Measurements from ENCODE around the gene TRAF5. TPM values are rescaled to one million over a fixed set of nuclear protein-coding genes. Genes with fewer than 3 reads are reported as not detected.
A peak's percentile ranks its signal among the peaks of the same experiment; 100 is the strongest.

The TRAF5 gene
- total and polyA plus RNA-seq, 2 of the 4 experiments (the other 2 are of a cell fraction), result 10.0 to 14.7 TPM

GRCh38 chr1:211318576-211319280 lies 7.9 kb upstream of the TRAF5 start:
- Histone ChIP-seq H4K5ac (ENCODE audit: low read depth, low read length) (no peak overlapping the region), H3K27me3 (ENCODE audit: control insufficient read depth, insufficient read depth, low read length) (no peaks in the 10 kb centered on the region), H2AK9ac (replicated peaks; ENCODE audit: low read depth, low read length, poor library complexity) (no peak overlapping the region), H4K8ac (ENCODE audit: low read depth in 2 of 2, low read length in 2 of 2) (no peak overlapping the region), H3K18ac (ENCODE audit: low read depth, low read length) (no peak overlapping the region), H3K9ac (ENCODE audit: low read depth, low read length) (no peak overlapping the region), H2AK5ac (ENCODE audit: low read depth, low read length) (no peak overlapping the region), H3K9me1 (ENCODE audit: insufficient read depth, low read length) (no peaks in the 10 kb centered on the region), H3K4me3 (ENCODE audit: insufficient read depth, low read depth, low read length) (no peak overlapping the region), H4K20me1 (ENCODE audit: insufficient read depth, low read length) (no peaks in the 10 kb centered on the region), H3K14ac (replicated peaks; ENCODE audit: low read depth, low read length) (no peak overlapping the region), H2BK15ac (ENCODE audit: low read depth, low read length) (no peak overlapping the region), H3K4me1 (ENCODE audit: control insufficient read depth, insufficient read depth, low read length) (no peaks in the 10 kb centered on the region), H2BK20ac (ENCODE audit: low read depth, low read length) (no peak overlapping the region), H3K4ac (ENCODE audit: low read depth, low read length) (no peak overlapping the region), H3K56ac (ENCODE audit: extremely low read depth, insufficient read depth, low read length) (no peak overlapping the region), H3K79me1 (ENCODE audit: low read depth in 1 of 2, low read length in 2 of 2) (no peaks in the 10 kb centered on the region), H2BK120ac (ENCODE audit: low read depth, low read length) (no peak overlapping the region), H3K23ac (ENCODE audit: low read depth, low read length) (no peak overlapping the region), H3K4me2 (ENCODE audit: low read depth, low read length) (no peak overlapping the region), H3K27ac (ENCODE audit: insufficient read depth, low read length) (no peak overlapping the region), H3K9me3 (ENCODE audit: control insufficient read depth, insufficient read depth, low read length) (no peaks in the 10 kb centered on the region), H2BK5ac (ENCODE audit: low read depth, low read length, poor library complexity, severe bottlenecking) (no peak overlapping the region), H4K91ac (ENCODE audit: insufficient read depth, low read depth, low read length) (no peak overlapping the region), H2AFZ (replicated peaks; ENCODE audit: low read length, poor library complexity) (no peak overlapping the region), H3K36me3 (ENCODE audit: control insufficient read depth, insufficient read depth, low read length) (peaks cover 5% of the 10 kb centered on the region; the same call in 1 of the 2 replicates)
- no peak for ATAC-seq (ENCODE audit: low read depth)
- intact Hi-C loops (cut with micrococcal nuclease) (no loop called here), in situ Hi-C loops (cut with MboI; ENCODE audit: low sequenced_read_pairs) (no loop called here), dilution Hi-C loops (cut with HindIII; ENCODE audit: low sequenced_read_pairs, unreplicated experiment) (no loop called here)
- no peak for DNase-seq
- no TSS peak for BruUV-seq (replicated peaks)
- no peak for TF ChIP-seq MAFK (IDR thresholded peaks at IDR 0.05; ENCODE audit: low read depth, low read length)
- peak; percentile 61 for TF ChIP-seq CEBPB (IDR thresholded peaks at IDR 0.05; ENCODE audit: low read depth, low read length)
- CTCF ChIA-PET, result interaction anchor here (0.6 to 0.7 kb wide), 2 partner anchors 22 to 351 kb away, joined by 3 to 5 read pairs; no protein-coding TSS in a partner anchor
- POLR2A ChIA-PET (ENCODE audit: unreplicated experiment), result interaction anchor here (0.6 kb wide), 1 partner anchor 10 kb away, joined by 8 read pairs; no protein-coding TSS in a partner anchor
